ENCODE measurements around the gene FAM151A. TPM values are rescaled to one million over a fixed set of nuclear protein-coding genes. Genes with fewer than 3 reads are reported as not detected.

Gene FAM151A
- total RNA-seq, 1 donor from 2014 or later, result not detected

DNA sequence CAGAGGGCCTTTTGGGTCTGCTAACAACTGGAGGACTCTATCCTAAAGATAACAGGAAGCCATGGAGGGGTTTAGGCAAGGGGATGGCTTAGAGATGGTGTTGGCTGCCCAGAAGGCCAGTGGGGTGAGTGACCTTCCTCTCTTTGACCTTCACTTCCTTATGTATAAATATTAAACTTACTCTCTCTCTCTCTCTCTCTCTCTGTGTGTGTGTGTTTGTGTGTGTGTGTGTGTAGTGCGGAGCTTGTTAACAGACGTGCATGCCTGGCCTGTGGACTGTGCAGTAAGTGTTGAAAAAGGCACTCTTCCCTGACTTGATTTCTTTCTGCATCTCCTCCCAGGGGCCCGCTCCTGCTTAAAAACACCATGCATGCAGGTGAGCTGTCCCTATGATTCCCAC is 28.3 kb upstream of the FAM151A start:
- H3K27me3 ChIP-seq (ENCODE audit: control insufficient read depth, insufficient read depth, low read length), result peaks cover 5% of the 10 kb centered on the region
- no peak for TF ChIP-seq CTCF (IDR thresholded peaks at IDR 0.05; ENCODE audit: insufficient read depth, low read length, poor library complexity, severe bottlenecking)
- H3K36me3 ChIP-seq (ENCODE audit: control insufficient read depth, insufficient read depth, low read length), result no peaks in the 10 kb centered on the region
- DNase-seq (ENCODE audit: low read depth), result no peak
- no peak overlapping the region for H3K4me3 ChIP-seq (ENCODE audit: low read depth, low read length)

DNA sequence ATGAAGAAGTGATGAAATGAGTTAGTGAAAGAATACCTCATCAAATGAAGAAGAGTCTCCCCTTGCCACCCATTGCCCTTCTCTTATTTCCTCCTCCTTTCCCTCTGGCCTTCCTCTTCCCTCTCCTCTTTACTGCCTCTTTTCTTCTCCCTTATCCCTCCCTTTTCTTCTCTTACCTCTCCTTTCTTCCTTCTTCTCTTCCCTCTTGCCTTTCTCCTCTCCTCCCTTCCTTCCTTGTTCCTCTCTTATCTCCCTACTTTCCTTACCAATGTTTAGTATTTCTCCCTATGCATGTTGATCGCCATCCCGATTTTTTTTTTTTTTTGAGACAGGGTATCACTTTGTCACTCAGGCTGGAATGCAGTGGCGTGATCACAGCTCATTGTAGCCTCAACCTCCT is 27.1 kb upstream of the FAM151A start:
- no peak for DNase-seq (ENCODE audit: low read depth)
- peaks cover 5% of the 10 kb centered on the region for H3K27me3 ChIP-seq (ENCODE audit: control insufficient read depth, insufficient read depth, low read length)
- no peak overlapping the region for H3K4me3 ChIP-seq (ENCODE audit: low read depth, low read length)
- no peak for TF ChIP-seq CTCF (IDR thresholded peaks at IDR 0.05; ENCODE audit: insufficient read depth, low read length, poor library complexity, severe bottlenecking)
- H3K36me3 ChIP-seq (ENCODE audit: control insufficient read depth, insufficient read depth, low read length), result no peaks in the 10 kb centered on the region

DNA sequence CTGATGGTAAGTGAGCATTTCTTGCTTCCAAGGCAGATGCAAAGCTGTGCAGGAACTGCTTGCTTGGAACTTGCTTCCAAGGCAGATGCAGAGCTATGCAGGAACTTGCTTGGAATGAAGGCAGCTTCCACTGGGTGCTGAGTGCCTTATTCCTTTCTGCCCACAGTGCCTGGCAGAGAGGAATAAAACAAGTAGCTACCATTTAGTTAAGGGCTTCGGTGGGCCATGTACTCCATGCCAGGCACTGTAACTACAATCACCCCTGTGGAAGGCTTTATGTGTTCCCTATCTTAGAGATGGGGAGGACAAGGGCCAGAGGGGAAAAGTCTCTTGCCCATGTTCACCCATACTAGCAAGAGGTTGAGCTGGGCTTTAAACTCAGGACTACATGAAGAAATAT is 26.6 kb upstream of the FAM151A start:
- TF ChIP-seq CTCF (IDR thresholded peaks at IDR 0.05; ENCODE audit: insufficient read depth, low read length, poor library complexity, severe bottlenecking), result no peak
- Histone ChIP-seq H3K27me3 (ENCODE audit: control insufficient read depth, insufficient read depth, low read length) (peaks cover 5% of the 10 kb centered on the region), H3K36me3 (ENCODE audit: control insufficient read depth, insufficient read depth, low read length) (no peaks in the 10 kb centered on the region), H3K4me3 (ENCODE audit: low read depth, low read length) (no peak overlapping the region)
- no peak for DNase-seq (ENCODE audit: low read depth)

DNA sequence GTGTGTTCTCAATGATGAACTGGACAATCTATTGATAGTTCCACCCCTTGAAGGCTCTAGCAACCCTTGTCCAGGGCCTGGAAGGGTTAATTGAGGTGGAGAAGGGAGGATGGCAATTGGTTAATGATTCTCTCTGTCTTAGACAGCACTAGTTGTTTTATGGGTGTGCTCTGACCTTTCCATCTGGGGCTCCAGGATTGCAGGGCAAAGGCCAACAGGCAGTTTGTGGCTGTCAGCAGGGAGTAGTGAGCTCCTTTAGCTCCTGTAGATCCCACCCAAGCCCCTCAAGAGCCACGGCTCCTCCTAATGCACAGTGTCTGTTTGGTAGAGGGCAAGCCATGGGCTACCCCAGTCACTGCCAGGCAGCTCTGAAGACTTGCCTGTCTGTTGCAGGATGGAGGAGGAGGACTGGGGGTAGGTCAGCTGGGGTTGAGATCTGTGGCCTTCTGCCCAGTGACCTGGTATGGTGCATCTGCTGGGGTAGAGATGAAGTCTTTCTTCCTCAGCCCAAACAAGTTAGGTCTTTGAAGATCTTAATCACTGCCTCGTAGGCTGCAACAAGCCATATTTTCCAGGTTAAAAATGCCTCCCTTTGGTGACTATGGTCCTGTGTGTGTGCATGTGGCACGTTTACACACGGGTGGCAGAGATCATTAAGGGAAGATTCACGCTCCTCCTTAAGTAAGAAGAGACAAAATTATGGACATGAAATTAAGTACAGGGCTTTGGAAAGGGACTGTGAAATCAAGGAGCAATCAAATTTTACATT is 26.0 kb upstream of the FAM151A start:
- DNase-seq (ENCODE audit: low read depth), result no peak
- H3K27me3 ChIP-seq (ENCODE audit: control insufficient read depth, insufficient read depth, low read length), result peaks cover 5% of the 10 kb centered on the region
- H3K4me3 ChIP-seq (ENCODE audit: low read depth, low read length), result no peak overlapping the region
- no peaks in the 10 kb centered on the region for H3K36me3 ChIP-seq (ENCODE audit: control insufficient read depth, insufficient read depth, low read length)
- TF ChIP-seq CTCF (IDR thresholded peaks at IDR 0.05; ENCODE audit: insufficient read depth, low read length, poor library complexity, severe bottlenecking), result no peak

DNA sequence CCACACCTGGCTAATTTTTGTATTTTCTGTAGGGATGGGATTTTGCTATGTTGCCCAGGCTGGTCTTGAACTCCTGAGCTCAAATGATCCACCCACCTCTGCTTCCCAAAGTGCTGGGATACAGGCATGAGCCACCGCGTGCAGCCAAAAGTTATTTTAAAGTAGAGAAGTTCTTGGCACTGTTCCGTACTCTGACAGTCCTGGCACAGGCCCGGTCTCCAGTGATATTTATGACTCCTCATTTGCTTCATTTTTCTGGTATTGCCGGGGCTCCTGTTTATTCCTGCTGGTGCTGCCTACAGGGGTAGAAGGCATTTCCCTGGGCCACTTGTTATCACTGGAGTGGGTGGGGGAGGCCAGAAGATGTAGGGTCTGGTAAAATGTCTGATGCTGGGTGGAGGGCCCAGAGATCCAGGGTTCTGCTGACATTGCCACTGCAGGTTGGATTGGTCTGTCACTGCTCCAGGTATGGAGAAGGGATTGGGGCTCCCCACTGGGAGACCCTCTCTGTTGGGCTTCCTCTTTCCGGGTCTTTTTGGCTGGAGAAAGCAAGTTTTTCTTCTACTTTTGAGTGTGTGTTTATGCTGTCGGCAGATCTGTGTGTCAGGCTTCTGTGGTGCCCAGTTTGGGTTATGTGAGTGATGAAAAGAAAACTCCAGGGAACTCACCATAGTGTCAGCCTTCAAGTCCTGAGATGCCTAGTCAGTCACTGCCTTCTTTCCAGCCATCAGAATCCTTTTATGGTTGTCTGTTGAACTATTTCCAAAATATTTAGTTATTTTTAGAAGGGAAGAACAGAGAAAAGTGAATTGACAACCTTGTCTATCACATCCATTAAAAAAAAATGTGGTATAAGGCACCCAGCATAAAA is 22.7 kb upstream of the FAM151A start:
- no peak for DNase-seq (ENCODE audit: low read depth)

More for the DNA sequence above, 22.7 kb upstream of the FAM151A start:
- no peak overlapping the region for H3K4me3 ChIP-seq (ENCODE audit: low read depth, low read length)
- TF ChIP-seq CTCF (IDR thresholded peaks at IDR 0.05; ENCODE audit: insufficient read depth, low read length, poor library complexity, severe bottlenecking), result no peak
- no peaks in the 10 kb centered on the region for H3K36me3 ChIP-seq (ENCODE audit: control insufficient read depth, insufficient read depth, low read length)
- H3K27me3 ChIP-seq (ENCODE audit: control insufficient read depth, insufficient read depth, low read length), result peaks cover 4% of the 10 kb centered on the region

Measured in kidney epithelial cell (primary cell).